ENCODE data around the gene BANK1. TPM values are rescaled to one million over a fixed set of nuclear protein-coding genes. Genes with fewer than 3 reads are reported as not detected.

BANK1 gene
- total RNA-seq, 4 donors from 2014 or later: 0.27 to 1.2 (median 0.51) TPM

DNA sequence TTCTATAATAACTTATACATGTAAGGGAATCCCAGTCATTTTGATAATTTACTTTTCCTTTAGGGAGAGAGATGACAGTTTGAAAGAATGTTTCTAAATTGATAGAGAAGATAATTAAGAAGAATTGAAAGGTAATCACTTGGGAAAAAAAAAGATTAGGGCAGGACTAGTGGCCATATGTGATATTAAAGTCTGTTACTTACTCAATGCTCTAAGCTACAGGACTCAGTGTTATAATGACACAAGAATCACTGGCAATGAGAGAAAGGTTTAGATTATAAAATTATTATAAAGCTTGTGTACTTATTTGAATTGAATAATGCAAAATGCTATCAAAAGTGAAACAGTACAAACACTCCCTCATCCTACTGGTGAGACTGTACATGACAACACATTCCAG, 265.3 kb downstream of the BANK1 start:
- Histone ChIP-seq H3K4me3 (no peak overlapping the region), H3K27ac (no peak overlapping the region), H3K36me3 (no peaks in the 10 kb centered on the region), H3K9me3 (no peaks in the 10 kb centered on the region), H3K27me3 (no peaks in the 10 kb centered on the region), H3K4me1 (no peaks in the 10 kb centered on the region)
- intact Hi-C loops (cut with DNase I): no loop called here
- TF ChIP-seq POLR2A (IDR thresholded peaks at IDR 0.05): no peak
- TF ChIP-seq, protein P1, sequence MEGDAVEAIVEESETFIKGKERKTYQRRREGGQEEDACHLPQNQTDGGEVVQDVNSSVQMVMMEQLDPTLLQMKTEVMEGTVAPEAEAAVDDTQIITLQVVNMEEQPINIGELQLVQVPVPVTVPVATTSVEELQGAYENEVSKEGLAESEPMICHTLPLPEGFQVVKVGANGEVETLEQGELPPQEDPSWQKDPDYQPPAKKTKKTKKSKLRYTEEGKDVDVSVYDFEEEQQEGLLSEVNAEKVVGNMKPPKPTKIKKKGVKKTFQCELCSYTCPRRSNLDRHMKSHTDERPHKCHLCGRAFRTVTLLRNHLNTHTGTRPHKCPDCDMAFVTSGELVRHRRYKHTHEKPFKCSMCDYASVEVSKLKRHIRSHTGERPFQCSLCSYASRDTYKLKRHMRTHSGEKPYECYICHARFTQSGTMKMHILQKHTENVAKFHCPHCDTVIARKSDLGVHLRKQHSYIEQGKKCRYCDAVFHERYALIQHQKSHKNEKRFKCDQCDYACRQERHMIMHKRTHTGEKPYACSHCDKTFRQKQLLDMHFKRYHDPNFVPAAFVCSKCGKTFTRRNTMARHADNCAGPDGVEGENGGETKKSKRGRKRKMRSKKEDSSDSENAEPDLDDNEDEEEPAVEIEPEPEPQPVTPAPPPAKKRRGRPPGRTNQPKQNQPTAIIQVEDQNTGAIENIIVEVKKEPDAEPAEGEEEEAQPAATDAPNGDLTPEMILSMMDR (IDR thresholded peaks at IDR 0.05): no peak
- DNase-seq: no peak

DNA sequence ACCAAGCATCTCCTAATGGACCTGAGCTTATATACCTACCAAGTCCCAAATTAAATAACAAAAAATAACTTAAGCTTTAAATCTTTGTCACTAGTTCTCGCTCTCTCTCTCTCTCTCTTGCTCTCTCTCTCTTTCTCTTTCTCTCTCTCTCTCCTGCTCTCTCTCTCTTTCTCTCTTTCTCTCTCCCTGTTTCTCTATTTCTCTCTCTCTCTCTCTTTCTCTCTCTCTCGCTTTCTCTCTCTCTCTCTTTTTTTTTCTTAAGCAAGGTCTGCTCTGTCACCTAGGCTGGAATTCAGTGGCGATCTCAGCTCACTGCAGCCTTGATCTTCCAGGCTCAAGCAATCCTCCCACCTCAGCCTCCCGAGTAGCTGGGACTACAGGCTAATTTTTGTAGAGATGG, 266.6 kb downstream of the BANK1 start:
- TF ChIP-seq POLR2A (IDR thresholded peaks at IDR 0.05): no peak
- 84 to 92% methylated on average over 4 of the region's 4 CpGs for WGBS, 2 donors
- intact Hi-C loops (cut with DNase I): no loop called here
- Histone ChIP-seq H3K4me3 (no peak overlapping the region), H3K27me3 (no peaks in the 10 kb centered on the region), H3K4me1 (no peaks in the 10 kb centered on the region), H3K27ac (no peak overlapping the region), H3K9me3 (no peaks in the 10 kb centered on the region), H3K36me3 (no peaks in the 10 kb centered on the region)
- DNase-seq: no peak

DNA sequence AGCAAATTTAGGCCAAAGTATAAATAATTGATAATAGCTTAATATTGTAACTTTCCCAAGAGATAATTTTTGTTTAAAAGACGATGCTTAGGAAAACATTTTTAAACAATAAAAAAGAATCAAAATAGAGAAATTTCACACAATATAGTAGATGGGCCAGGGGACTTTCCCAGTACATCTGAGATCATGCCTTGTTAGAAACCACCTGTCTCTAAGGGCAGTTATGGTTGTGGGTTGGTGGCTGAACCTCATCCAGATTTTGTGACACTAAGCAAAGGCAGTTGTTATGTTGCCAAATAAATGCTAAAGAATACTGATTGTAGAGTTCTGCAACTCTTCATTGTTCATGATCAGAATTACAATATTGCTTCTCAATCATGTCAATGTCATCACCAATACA, 270.6 kb downstream of the BANK1 start:
- Histone ChIP-seq H3K4me1 (no peaks in the 10 kb centered on the region), H3K27ac (no peak overlapping the region), H3K9me3 (no peaks in the 10 kb centered on the region), H3K27me3 (no peaks in the 10 kb centered on the region), H3K36me3 (no peaks in the 10 kb centered on the region), H3K4me3 (no peak overlapping the region)
- no peak for DNase-seq
- intact Hi-C loops (cut with DNase I): no loop called here
- TF ChIP-seq POLR2A (IDR thresholded peaks at IDR 0.05): no peak
- TF ChIP-seq, protein P1 (IDR thresholded peaks at IDR 0.05): no peak
- 83 to 85% methylated on average over 1 of the region's 1 CpG for WGBS, 2 donors

DNA sequence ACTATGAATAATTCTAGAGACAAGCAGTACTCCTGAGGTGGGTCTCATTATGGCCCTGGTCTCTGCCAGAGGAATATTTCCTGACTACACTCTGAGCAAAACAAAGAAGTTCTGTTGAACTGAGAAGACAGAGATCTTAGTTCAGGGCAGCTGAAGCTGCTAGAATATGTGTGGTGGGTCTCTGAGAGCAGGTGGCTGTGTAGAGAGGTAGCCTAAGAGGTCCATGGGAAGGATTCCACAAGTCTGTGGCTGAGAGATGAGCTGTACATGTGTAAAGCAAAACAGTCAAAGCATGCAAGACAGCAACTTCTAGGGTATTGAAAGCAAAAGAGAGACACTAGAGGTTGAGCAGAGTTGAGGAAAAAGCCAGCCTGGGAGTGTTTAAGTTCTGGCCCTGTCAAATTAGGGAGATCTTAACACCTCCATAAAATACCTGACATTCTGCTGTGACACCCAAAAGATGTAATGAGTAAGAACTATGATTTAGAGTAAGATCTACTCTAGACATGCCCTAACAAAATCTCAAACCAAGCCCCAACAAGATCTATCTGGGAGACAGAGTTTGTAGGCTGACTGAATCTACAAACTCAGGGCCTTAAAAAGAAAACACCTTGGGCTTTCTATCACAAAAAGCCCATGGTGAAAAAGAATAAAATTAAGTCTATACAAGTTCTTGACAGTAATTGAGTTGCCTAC, 274.4 kb downstream of the BANK1 start:
- no peak overlapping the region for H3K27ac ChIP-seq
- H3K27me3 ChIP-seq: no peaks in the 10 kb centered on the region
- no peak for DNase-seq
- intact Hi-C loops (cut with DNase I): no loop called here
- no peaks in the 10 kb centered on the region for H3K4me1 ChIP-seq
- H3K36me3 ChIP-seq: no peaks in the 10 kb centered on the region
- no peak overlapping the region for H3K4me3 ChIP-seq
- TF ChIP-seq POLR2A (IDR thresholded peaks at IDR 0.05): no peak
- TF ChIP-seq, protein P1 (IDR thresholded peaks at IDR 0.05): no peak
- H3K9me3 ChIP-seq: no peaks in the 10 kb centered on the region

DNA sequence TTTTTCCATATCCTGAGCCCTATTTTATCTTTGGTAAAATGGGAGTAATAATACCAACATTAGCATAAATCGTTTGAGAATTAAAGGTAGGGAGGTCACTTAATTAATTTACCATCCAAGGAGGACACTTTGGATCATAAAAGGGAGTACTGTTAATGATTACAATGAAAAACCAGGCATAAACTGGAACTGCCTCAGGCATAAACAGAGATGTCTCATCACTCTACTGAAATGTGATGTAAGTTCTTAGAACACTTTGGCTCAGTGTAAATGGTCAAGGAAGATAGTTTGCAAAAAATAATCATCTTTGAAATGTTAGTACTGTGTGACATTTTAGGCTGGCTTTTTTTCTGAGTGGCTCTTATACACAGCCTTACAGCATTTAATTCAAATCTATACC, 286.1 kb downstream of the BANK1 start:
- H3K36me3 ChIP-seq: no peaks in the 10 kb centered on the region
- no peaks in the 10 kb centered on the region for H3K27me3 ChIP-seq
- no peak for DNase-seq
- H3K4me1 ChIP-seq: no peaks in the 10 kb centered on the region
- no peaks in the 10 kb centered on the region for H3K9me3 ChIP-seq
- 27 to 30% methylated on average over 1 of the region's 1 CpG for WGBS, 2 donors
- H3K27ac ChIP-seq: no peak overlapping the region
- intact Hi-C loops (cut with DNase I): no loop called here
- H3K4me3 ChIP-seq: no peak overlapping the region
- TF ChIP-seq, protein P1 (IDR thresholded peaks at IDR 0.05): no peak
- TF ChIP-seq POLR2A (IDR thresholded peaks at IDR 0.05): no peak

DNA sequence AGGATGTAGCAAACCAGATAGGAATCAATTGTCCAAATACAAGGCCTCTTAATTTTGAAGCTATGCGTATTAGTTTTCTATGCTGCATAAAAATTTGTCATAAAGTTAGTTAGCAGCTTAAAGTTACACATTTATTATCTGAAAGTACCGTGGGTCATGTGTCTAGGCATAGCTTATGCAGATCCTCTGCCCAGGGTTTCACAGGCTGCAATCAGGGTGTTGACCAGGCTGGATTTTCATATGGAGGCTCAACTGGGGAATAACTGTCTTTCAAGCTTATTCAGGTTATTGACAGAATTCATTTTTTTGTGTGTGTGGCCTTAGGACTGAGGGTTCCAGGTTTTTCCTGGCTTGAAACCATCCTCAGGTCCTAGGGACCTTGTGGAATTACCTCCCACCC, 289.7 kb downstream of the BANK1 start:
- TF ChIP-seq POLR2A (IDR thresholded peaks at IDR 0.05): no peak
- TF ChIP-seq, protein P1 (IDR thresholded peaks at IDR 0.05): no peak
- intact Hi-C loops (cut with DNase I): no loop called here

More for the DNA sequence above, 289.7 kb downstream of the BANK1 start:
- no peaks in the 10 kb centered on the region for H3K9me3 ChIP-seq
- H3K27ac ChIP-seq: no peak overlapping the region
- no peaks in the 10 kb centered on the region for H3K27me3 ChIP-seq
- H3K4me1 ChIP-seq: no peaks in the 10 kb centered on the region
- WGBS, 2 donors: 85% methylated on average over 2 of the region's 2 CpGs
- no peak overlapping the region for H3K4me3 ChIP-seq
- no peaks in the 10 kb centered on the region for H3K36me3 ChIP-seq
- no peak for DNase-seq
